GM12878 (cell line): ENCODE results near the gene NHS. TPM values are rescaled to one million over a fixed set of nuclear protein-coding genes. Genes with fewer than 3 reads are reported as not detected.

Experiments
- ATAC-seq: fragments of 200-7000 bp; cut with Tn5 transposase; 3 replicates; pipeline ENCODE4 v1.9.1; 2020; ENCODE audit warnings: mild to moderate bottlenecking, moderate library complexity
- BruUV-seq: library from RNA; stranded (reverse); fragments of 400-500 nt; replicated peaks from 2 replicates; lab custom pipeline; 2021; lab: Mats Ljungman, UMichigan
- CTCF ChIA-PET: fragments of 300-600 bp; sonication (Branson Sonifier 250); formaldehyde crosslinking; extraction: SDS; loops from one replicate; lab custom pipeline; 2021; ENCODE audit warnings: inconsistent platforms; lab: Yijun Ruan, JAX
- POLR2A ChIA-PET: fragments of 350-600 bp; formaldehyde crosslinking; extraction: SDS; loops from one replicate; lab custom pipeline; 2021; ENCODE audit warnings: inconsistent platforms; lab: Charles Lee
- RAD21 ChIA-PET: fragments of 300-600 bp; sonication (Branson Sonifier 250); formaldehyde crosslinking; loops from one replicate; lab custom pipeline; 2023; ENCODE audit warnings: antibody characterized with exemption; ENCODE audit not compliant: unreplicated experiment; lab: Charles Lee
- SMC1A ChIA-PET: fragments of 300-600 bp; sonication (Branson Sonifier 250); formaldehyde crosslinking; loops from one replicate; lab custom pipeline; 2023; ENCODE audit not compliant: unreplicated experiment, uncharacterized antibody; lab: Charles Lee
- DNase-seq: peaks from one replicate; pipeline ENCODE4 v3.0.0-alpha.2; 2011; ENCODE audit warnings: low read depth, low spot score
- FAIRE-seq: peaks from 3 replicates; lab custom pipeline; 2011; peaks lifted over from hg19 to GRCh38; lab: Jason Lieb, UNC
- H2AFZ ChIP-seq: 2 replicates; pipeline ENCODE4 v1.6.0; 2011; ENCODE audit warnings: low read depth, low read length, control low read depth; ENCODE audit not compliant: control insufficient read depth
- H3K27ac ChIP-seq: 2 replicates; pipeline ENCODE4 v1.5.1; 2011; ENCODE audit warnings: control low read depth; ENCODE audit not compliant: control insufficient read depth, insufficient read depth
- H3K27me3 ChIP-seq, 2 experiments: replicated peaks in 1 of 2; 2 replicates each; pipeline versions ENCODE4 v1.6.0 to v1.6.1; 2011; ENCODE audit warnings: low read length in 1 of 2; ENCODE audit not compliant: control insufficient read depth in 2 of 2, insufficient read depth in 2 of 2
- H3K36me3 ChIP-seq, 2 experiments: 2 replicates each; pipeline ENCODE4 v1.5.1; 2011; ENCODE audit warnings: low read length in 1 of 2; ENCODE audit not compliant: control insufficient read depth in 2 of 2, insufficient read depth in 2 of 2
- H3K4me1 ChIP-seq: 2 replicates; pipeline ENCODE4 v1.6.1; 2011; ENCODE audit warnings: mild to moderate bottlenecking, low read length, moderate library complexity, mixed read lengths; ENCODE audit not compliant: control insufficient read depth, insufficient read depth
- H3K4me2 ChIP-seq: 2 replicates; pipeline ENCODE4 v1.6.0; 2011; ENCODE audit warnings: control low read depth; ENCODE audit not compliant: control insufficient read depth, insufficient read depth
- H3K4me3 ChIP-seq: fragments of 200-600 bp; sonication (generic); 2 replicates; pipeline ENCODE4 v1.5.1; 2016
- H3K79me2 ChIP-seq: 2 replicates; pipeline ENCODE4 v1.6.0; 2011; ENCODE audit warnings: low read length; ENCODE audit not compliant: control insufficient read depth, insufficient read depth
- H3K9ac ChIP-seq: 2 replicates; pipeline ENCODE4 v1.8.0; 2011; ENCODE audit warnings: low read length, control low read depth, mixed read lengths; ENCODE audit not compliant: control insufficient read depth, insufficient read depth
- H3K9me3 ChIP-seq: replicated peaks from 3 replicates; pipeline ENCODE4 v1.5.1; 2011; ENCODE audit warnings: mild to moderate bottlenecking, low read length; ENCODE audit not compliant: control insufficient read depth, insufficient read depth
- H4K20me1 ChIP-seq: 2 replicates; pipeline ENCODE4 v1.6.0; 2011; ENCODE audit not compliant: control insufficient read depth, insufficient read depth
- FOXM1 ChIP-seq: IDR thresholded peaks from 2 replicates; pipeline ENCODE4 v1.6.1; 2012; ENCODE audit warnings: low read depth, mild to moderate bottlenecking, inconsistent platforms, low read length, moderate library complexity
- JUND ChIP-seq: IDR thresholded peaks from 2 replicates; pipeline ENCODE4 v1.6.1; 2012; ENCODE audit warnings: low read depth, mild to moderate bottlenecking, low read length, improper control_type of control experiment, moderate library complexity
- MTA2 ChIP-seq: fragments of 450-650 bp; IDR thresholded peaks from 2 replicates; pipeline ENCODE4 v1.6.1; 2016; ENCODE audit warnings: low read depth, mild to moderate bottlenecking, moderate library complexity
- NFYA ChIP-seq: IDR thresholded peaks from 2 replicates; pipeline ENCODE4 v1.6.1; 2011; ENCODE audit warnings: low read depth, mild to moderate bottlenecking, low read length, improper control_type of control experiment, borderline replicate concordance
- NRF1 ChIP-seq: conservative IDR thresholded peaks from 2 replicates; pipeline ENCODE4 v1.6.1; 2011; ENCODE audit warnings: mild to moderate bottlenecking, low read depth, low read length, improper control_type of control experiment
- PAX5 ChIP-seq: IDR thresholded peaks from 2 replicates; pipeline ENCODE4 v1.6.1; 2011; ENCODE audit warnings: low read depth, low read length, borderline replicate concordance
- SP1 ChIP-seq: IDR thresholded peaks from one replicate; pipeline ENCODE4 v1.6.1; 2011; ENCODE audit warnings: low read depth, low read length
- SREBF1 ChIP-seq: IDR thresholded peaks from 2 replicates; pipeline ENCODE4 v1.6.1; 2012; ENCODE audit warnings: mild to moderate bottlenecking, low read length
- STAT1 ChIP-seq: fragments of 450-650 bp; conservative IDR thresholded peaks from 2 replicates; pipeline ENCODE4 v1.6.1; 2014; ENCODE audit warnings: antibody characterized with exemption, mild to moderate bottlenecking
- SUZ12 ChIP-seq: fragments of 200-600 bp; sonication (generic); IDR thresholded peaks from one replicate; pipeline ENCODE4 v1.6.1; 2018; ENCODE audit warnings: antibody characterized with exemption, mild to moderate bottlenecking; ENCODE audit not compliant: unreplicated experiment
- WGBS: methylation state at CpG from one replicate; pipeline ENCODE4 v1.1.6; 2016; ENCODE audit warnings: low lambda C conversion rate; ENCODE audit not compliant: insufficient replicate concordance, insufficient coverage; ENCODE audit errors: missing lambda C conversion rate; 5-methylcytosine and 5-hydroxymethylcytosine counted together
- in situ Hi-C: fragments of 300-500 bp; cut with MboI; formaldehyde crosslinking; loops from 9 replicates; pipeline ENCODE4 v1.14.3; 2018; ENCODE audit warnings: mixed read lengths
- intact Hi-C: fragments of 100-400 bp; cut with micrococcal nuclease; formaldehyde crosslinking; loops from one replicate; pipeline ENCODE4 v1.14.2; 2022; ENCODE audit not compliant: unreplicated experiment
- polyA plus RNA-seq, 11 experiments: library from polyadenylated mRNA; depleted of rRNA in 4 of 11; unstranded in 6 of 11; stranded (reverse) in 5 of 11; fragments of >200 nt; fragmentation: Nextera tagmentation in 4 of 11; fragmentation: Illumina TruSeq in 1 of 11; extraction: Ambion mirVana in 4 of 11; extraction: Trizol in 1 of 11; gene quantifications; 1 replicate in 1 of 11; 2 replicates in 10 of 11; pipeline versions ENCODE4 v1.2.1 to v1.2.3, GENCODE V29; 2011 to 2016; ENCODE audit warnings: inconsistent platforms in 2 of 11, missing spikeins in 2 of 11, low read depth in 1 of 11
- total RNA-seq, 4 experiments: library from RNA; depleted of rRNA in 3 of 4; stranded (reverse); fragments of >200 nt in 3 of 4; fragmentation: Illumina TruSeq in 1 of 4; extraction: Trizol in 1 of 4; gene quantifications; 2 replicates each; pipeline versions ENCODE4 v1.2.1 to v1.2.3, GENCODE V29; 2013 to 2021
- TF ChIP-seq, protein P1 (sequence below): fragments of 450-650 bp; IDR thresholded peaks from 2 replicates; pipeline ENCODE4 v1.6.1; 2017; ENCODE audit warnings: mild to moderate bottlenecking, moderate library complexity

NHS gene
- total and polyA plus RNA-seq, 10 of the 15 experiments (the other 5 are each of a cell fraction or from before 2014, with no cell fraction given), result under 0.01 to 0.07 (median 0.03) TPM; not detected in 7

DNA sequence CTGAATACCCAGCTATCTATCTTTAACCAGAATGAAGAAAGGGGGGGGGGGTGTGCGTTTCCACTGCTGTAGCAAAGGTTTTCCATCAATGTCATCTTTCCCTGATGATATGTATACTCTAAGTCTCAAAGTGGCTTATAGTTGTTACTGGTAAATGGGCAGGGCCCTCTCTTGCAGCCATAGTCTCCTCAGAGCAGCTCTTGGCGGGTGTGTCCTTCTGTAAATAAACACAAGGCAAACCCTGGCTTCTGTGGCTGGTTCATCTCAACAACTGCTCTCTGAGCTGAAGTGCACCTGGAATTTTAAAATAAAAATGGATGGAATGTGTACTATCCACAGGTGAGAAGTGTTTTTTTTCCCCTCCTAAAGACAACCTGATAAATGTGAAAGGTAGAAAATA is 304.8 kb downstream of the NHS start:
- TF ChIP-seq STAT1 (no peak), NFYA (no peak), NRF1 (no peak), FOXM1 (no peak), JUND (no peak), SREBF1 (no peak), SUZ12 (no peak), MTA2 (no peak), SP1 (no peak), PAX5 (no peak)
- TF ChIP-seq, protein P1, sequence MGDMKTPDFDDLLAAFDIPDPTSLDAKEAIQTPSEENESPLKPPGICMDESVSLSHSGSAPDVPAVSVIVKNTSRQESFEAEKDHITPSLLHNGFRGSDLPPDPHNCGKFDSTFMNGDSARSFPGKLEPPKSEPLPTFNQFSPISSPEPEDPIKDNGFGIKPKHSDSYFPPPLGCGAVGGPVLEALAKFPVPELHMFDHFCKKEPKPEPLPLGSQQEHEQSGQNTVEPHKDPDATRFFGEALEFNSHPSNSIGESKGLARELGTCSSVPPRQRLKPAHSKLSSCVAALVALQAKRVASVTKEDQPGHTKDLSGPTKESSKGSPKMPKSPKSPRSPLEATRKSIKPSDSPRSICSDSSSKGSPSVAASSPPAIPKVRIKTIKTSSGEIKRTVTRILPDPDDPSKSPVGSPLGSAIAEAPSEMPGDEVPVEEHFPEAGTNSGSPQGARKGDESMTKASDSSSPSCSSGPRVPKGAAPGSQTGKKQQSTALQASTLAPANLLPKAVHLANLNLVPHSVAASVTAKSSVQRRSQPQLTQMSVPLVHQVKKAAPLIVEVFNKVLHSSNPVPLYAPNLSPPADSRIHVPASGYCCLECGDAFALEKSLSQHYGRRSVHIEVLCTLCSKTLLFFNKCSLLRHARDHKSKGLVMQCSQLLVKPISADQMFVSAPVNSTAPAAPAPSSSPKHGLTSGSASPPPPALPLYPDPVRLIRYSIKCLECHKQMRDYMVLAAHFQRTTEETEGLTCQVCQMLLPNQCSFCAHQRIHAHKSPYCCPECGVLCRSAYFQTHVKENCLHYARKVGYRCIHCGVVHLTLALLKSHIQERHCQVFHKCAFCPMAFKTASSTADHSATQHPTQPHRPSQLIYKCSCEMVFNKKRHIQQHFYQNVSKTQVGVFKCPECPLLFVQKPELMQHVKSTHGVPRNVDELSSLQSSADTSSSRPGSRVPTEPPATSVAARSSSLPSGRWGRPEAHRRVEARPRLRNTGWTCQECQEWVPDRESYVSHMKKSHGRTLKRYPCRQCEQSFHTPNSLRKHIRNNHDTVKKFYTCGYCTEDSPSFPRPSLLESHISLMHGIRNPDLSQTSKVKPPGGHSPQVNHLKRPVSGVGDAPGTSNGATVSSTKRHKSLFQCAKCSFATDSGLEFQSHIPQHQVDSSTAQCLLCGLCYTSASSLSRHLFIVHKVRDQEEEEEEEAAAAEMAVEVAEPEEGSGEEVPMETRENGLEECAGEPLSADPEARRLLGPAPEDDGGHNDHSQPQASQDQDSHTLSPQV, result no peak
- FAIRE-seq, result no peak
- Histone ChIP-seq H3K9me3 (no peaks in the 10 kb centered on the region; the same call in 2 of the 3 replicates), H3K27me3 (no peaks in the 10 kb centered on the region), H3K36me3 (no peaks in the 10 kb centered on the region), H3K4me2 (no peak overlapping the region), H3K79me2 (no peaks in the 10 kb centered on the region), H3K4me3 (no peak overlapping the region), H3K4me1 (no peaks in the 10 kb centered on the region), H4K20me1 (no peaks in the 10 kb centered on the region), H3K9ac (no peak overlapping the region), H2AFZ (no peak overlapping the region), H3K27ac (no peak overlapping the region)
- ChIA-PET RAD21 (no interaction called here), SMC1A (no interaction called here), POLR2A (no interaction called here), CTCF (interaction anchor here (0.6 kb wide), 1 partner anchor 27 kb away, joined by 3 read pairs; no protein-coding TSS in a partner anchor)
- WGBS, result 8% methylated on average over 2 of the region's 2 CpGs
- in situ Hi-C loops, result loop anchor here (10.0 to 25.0 kb wide), 2 partner anchors 443 to 855 kb away; no protein-coding TSS in a partner anchor
- no peak for DNase-seq
- intact Hi-C loops, result no loop called here
- no peak for ATAC-seq
- no TSS peak for BruUV-seq
